ENCODE data around the gene GCK.
A peak's percentile ranks its signal among the peaks of the same experiment; 100 is the strongest.

The GCK gene

DNA sequence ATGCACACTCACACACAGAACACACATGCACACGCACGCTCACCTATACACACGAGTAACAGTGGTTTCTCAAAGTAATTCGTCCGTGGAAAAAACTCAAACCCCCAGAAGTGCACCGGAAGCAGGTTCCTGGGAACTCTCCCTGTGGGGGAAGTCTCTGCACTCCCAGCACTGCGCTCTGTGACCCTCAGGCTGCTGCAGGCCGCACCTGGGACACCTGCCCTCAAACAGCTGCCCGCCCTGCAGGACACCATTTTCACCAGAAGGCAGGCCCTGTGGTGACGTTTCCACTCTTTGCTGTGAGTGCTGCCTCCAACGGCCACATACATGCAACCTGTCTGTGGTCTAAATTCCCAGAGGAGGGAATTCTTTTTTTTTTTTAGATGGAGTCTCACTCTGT lies 32.8 kb upstream of the GCK start:
- no peak for DNase-seq

DNA sequence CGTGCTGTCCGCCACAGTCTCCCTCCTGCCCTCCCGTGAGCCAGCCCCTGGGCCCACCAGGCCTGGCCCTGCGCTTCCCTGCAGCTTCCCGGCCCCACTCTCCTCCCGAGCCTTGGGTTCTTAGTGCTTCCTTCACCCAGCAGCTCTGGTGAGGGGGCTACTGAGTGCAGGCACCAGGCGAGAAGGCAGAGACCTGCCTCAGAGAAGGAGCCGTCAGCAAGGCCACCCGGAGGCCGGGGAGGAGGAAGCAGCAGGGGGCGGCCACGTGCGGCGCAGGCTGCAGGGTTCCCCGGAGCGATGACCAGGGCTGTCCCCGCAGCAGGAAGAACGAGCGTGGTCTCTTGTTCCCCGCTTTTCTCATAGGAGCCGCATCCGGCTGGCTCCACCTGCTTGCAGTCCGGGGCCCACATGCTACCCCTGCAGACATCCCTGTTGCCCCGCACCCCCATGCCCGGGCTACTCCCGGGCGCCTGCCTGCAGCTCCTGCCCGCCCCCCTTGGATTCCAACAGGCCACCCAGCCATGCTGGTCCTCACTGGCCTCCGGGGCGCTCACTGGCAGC lies 32.1 kb upstream of the GCK start:
- no peak for DNase-seq

DNA sequence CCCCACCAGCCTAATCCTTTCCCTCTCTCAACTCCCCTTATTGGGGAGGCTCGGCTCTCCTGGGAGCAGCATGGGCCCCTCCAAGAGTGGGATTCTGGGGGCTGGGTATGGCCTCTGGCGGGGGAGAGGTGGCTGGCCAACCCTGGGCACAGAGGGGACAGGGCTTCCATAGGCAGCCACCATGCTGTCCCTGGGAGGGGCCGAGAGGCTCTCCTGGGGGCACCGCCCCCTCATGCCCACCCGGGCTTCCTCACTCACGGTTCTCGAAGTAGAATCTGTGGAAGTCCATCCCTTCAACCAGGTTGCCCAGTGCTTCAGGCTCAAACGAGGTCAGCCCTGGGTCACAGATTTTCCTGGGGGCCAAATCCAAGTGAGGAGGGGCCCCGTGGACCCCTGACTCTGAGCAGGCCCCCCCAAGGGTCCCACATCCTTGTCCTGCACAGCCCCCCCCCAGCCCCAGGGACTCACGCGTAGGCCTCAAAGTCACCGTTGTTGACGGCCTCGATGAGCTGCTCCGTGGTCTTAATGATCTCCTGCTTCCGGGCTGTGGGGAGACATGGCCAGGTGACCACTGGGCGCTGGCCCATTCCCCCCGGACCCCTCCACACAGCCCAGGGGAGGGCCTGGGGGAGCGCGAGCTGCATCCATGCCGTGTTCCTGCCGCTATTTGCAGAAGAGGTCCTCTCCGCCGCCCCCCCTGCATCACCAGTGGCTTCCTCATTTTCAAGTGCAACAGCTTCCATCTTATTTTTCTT lies 31.3 kb upstream of the GCK start:
- no peak for DNase-seq

DNA sequence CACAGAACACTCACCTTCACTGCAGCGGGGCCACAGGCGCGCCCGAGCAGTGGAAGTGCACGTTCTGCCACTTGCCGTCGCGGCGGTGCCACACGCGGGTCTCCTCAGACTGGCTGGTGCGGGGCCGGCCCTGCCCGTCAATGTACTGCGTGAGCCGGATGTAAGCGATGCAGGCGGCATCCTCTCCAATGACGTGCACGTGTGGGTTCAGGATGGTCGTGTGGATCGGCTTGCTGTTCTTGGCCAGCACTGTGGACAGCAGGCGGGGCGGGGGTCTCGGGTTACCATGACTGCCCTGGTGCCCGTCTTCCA lies 30.8 kb upstream of the GCK start:
- DNase-seq = no peak

DNA sequence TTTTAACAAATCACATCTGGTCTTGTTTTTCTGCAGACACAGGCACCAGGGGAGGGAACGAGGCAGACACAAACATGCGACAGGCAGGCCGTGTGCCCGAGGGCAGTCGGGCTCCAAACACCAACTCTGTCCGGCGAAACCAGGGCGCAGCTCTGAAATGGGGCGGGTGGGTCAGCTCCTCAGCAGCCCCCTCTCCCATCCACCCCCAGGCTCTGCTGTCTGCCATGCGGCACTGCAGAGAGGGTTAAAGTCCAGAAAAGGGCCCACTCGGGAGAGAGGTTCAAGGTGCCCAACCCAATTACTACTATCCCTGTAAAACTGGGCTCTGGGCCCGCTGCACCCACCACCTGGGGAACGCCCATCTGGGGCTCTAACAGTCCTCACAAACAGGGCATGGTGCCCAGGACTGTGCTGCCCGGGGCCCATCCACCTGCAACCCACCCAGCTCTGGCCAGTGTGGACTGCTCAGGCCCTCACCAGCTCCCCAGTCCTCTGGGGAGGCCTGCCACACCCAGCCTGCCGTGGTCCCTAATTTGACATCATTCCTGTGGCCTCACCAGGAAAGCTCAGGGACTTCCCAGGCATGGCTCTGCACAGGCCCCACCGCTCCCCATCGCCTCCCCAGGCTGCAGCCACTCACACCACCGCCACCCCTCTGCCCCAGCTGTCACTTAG lies 30.3 kb upstream of the GCK start:
- DNase-seq = no peak

DNA sequence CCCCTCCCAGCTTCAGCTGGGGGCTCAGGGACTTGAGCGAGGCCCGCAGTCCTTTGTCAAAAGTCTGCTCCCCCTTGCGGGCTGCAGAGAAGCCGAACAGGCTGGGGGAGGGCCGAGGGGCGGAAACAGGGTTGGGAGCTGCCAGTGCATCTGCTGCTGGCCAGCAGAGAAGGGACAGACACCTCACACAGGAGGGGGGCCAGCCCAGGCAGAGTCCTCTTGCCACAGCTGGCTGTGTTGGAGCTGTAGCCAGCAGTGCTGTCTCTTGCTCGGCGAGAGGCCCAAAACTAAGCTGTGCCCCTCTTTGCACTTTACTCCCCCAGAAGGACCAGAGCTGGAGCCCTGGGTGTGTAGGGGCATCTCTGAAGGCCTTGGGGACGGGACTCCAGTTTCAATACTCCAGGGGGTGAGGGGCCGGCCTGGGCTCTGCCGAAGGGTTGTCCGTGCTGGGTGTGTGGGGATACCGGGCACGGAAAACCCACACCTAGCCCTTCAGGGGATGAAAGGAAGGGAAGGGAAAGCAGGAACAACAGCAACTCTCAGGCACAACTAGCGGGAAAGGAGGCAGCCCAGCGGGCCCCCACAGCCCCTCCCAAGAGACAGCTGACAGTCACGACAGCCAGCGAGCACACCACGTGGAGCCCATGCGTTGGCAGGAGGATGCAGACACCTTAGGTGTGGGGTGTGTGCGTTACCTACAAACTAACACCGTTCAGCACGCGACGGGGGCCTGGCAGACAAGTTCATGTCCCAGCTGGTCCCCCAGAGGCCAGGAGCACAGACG lies 29.4 kb upstream of the GCK start:
- DNase-seq = no peak

DNA sequence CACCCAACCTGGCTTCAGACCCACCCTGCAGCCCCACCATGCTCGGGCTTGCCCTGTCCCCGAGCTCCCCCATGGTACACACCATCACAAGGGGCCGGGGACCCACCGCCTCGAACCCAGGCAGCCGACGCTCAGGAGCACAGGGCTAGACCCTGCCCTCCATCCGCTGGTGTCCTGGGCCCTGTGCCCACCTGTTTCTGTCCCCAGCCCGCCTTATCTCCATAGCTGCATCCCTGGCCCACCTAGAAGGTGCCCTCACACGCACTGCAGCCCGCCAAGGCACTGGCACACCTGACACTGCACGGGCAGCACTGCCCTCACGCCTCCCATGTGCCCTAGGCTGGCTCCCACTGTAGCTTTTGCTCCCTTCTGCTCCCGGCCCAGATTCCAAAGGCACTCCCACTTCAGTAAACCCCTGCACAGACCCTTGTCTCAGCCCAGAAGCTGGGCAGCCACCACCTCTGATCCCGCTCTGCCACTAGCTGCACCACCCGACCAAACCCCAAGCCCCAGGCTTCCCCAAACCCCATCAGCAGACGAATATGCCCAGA lies 28.7 kb upstream of the GCK start:
- DNase-seq = no peak

DNA sequence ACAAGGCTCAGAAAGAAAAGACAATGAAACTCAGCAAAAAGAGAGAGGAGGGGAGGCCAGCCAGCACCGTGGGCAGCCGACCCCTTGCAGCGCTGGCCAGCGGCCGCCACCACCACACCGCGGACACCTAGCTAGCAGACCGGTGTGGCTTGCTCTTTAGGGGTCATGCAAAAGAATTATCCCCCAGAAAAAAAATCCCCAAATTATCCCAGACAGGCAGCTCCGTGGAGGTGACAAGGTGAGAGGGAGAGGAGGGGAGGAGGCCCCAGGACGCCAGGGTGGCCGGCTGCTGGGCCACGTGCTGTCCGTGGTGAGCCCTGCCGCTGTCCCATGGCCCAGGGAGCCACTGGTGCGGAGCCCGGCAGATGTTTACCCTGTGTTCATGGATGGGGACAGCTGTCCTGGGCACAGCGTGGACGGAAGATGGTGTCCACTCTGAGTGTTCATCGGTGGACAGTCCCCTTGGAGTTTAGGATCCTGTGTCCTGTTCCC lies 28.0 kb upstream of the GCK start:
- no peak for DNase-seq

DNA sequence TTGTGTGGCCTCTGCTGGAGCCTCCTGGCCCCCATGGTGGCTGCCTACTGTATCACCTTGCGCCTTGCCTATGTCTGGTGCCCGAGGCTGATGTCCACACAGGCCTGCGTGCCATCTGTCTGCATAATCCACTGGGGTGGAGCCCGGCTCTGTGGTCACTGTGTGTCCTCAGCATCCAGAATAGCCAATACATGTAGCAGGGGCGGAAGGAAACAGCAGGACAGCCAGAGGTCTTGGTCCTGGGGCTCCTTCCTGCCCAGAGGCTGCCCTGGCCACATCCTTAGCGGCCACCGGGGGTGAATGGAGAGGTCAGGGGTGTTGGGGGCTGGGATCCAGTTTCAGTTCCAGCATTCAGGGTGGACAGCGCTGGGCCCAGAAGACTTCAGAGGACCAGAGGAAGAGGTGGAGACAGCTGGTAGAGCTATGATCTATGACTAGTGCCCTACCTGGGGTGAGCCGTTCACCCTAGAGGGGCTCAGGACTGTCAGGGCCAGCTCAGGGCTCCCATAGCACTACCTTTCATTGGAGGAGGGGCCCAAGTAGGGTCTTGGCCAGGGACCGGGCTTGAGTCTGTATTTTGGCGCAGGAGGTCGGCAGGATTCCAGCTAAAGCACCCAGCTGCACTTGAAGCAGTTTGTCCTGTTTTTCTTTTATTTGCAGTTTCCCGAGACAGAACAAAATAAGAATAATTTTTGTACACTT lies 27.4 kb upstream of the GCK start:
- DNase-seq = no peak

DNA sequence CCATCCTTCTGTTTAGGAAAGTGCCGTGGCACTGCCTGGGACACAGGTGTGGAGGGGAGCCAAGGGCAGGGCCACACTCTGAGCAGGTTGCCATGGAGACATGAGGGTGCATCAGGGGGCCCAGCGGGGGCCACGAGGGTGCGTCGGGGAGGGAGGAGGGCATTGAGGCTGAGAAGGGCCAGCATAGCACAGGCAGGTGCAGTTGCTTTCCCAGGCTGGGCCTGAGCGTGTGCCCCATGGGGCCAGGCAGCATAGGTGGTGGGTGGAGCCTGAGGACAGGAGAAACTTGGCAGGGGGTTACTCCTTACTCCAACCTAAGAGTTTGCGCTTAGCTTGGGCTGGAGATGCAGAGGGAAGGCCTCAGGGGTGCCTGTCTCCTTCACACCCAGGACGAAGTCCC lies 26.8 kb upstream of the GCK start:
- no peak for DNase-seq

DNA sequence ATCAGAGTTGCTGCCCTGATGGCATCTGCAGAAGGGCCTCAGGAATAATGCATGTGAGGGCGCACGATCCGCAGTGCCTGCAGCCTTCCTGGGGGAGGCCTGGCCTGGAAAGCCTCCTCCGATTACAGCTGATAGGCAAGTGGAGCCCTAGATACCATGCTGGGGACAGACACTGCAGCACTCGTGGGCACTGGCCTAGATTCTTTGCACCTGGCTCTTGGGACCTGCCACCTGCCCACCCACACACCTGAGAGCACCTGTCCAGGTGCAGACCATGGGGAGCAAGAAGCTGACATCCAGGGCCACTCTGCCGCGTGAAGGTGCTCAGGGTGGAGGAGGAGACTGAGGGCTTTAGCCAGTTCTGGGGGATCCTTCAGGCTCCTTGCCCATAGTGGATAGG lies 26.3 kb upstream of the GCK start:
- DNase-seq = no peak

DNA sequence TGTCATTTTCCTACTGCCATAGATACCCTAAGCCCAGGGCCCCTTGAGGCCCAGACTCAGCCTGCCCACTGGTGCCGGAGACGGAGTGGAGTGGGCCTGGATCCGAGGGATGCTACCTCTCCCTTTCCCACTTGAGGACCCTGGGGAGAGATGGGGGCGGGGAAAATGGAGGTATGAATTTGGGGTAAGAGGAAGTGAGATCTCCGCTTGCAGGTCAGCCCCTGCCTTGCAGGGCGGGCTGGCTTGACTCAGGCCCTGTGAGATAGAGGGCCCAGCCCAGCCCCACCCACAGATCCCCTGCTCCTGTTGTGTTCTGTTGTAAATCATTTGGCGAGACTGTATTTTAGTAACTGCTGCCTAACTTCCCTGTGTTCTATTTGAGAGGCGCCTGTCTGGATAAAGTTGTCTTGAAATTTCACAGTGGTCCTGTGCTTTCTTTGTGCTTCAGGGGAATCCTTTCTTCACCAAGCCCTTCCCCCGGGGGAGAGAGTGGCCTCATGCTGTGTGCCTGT lies 24.7 kb upstream of the GCK start:
- no peak for DNase-seq

DNA sequence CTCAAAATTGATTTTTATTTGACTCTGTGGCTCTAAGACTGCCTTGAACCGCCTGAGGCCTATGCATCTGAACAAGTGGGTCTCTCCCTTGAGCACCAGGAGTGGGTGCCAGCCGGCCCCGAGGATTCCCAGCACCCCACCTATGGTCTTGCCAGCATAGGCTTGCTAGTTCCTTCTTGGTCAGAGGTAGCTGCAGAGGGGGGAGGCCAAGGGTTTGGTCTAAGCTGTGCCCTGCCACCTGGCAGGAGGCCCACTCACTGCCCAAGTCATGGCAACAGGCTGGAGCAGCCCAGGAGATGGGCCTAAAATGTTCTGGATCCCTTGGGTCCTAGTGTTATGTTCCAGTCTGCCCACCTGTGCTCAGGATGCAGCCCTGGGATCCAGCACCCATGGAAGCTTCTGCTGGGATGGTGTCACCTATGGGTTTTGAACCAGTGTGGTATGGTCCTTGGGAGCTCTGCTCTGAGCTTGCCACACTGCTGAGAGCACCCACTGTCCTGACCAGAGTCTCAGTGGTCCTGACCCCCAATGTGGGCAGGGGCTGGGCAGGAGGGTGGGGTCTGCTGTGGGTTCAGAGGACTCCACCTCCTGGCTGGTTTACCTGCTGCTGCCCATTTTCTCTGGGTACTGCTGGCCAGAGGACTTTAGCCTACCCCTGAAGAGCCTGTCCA lies 24.1 kb upstream of the GCK start:
- no peak for DNase-seq

DNA sequence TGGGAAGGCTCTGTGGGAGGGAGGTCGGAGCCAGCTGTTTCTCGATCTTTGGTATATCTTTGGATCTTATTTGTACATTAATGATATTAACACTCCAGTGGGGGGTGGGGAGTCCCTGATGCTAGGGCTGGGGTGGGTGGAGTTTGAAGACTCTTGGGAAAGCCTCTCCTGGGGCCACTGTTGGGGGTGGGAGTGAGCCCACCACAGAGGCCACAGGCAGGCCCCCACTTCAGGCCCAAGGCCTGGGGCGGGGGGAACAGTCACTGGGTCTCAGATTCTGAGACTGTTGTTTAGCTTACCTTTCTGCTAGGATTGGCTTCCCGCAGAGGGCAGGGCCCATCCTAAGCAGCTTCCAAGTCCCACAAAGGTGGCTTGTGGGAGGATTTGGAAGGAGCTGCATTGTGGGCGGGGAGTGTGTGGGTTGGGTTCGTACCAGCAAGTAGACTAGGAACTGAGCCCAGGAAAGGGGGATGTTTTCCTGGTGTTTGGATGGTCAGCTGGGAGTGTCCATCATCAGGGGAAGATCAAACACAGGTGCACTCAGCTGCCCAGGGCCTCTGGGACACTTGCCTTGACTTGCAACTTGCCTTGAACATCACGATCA lies 23.4 kb upstream of the GCK start:
- no peak for DNase-seq

DNA sequence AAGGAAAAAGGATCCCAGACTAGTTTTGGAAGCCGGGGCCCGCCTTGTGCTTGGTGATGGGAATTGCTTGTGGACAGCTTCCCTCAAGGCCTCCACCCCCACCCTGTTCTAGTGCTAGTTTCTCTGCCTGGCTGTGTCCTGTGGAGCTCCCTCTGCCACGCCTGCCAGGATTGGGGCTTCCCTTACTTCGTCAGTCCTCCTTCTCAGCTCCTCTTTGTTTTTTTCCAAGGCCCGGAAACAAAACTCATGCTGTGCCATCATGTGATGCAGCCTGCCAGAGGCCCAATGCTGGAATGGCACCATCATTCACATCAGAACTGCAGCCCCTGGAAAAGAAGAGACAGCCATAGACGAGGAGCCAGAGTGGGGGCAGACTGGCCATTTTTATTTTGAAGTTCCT lies 22.8 kb upstream of the GCK start:
- no peak for DNase-seq

DNA sequence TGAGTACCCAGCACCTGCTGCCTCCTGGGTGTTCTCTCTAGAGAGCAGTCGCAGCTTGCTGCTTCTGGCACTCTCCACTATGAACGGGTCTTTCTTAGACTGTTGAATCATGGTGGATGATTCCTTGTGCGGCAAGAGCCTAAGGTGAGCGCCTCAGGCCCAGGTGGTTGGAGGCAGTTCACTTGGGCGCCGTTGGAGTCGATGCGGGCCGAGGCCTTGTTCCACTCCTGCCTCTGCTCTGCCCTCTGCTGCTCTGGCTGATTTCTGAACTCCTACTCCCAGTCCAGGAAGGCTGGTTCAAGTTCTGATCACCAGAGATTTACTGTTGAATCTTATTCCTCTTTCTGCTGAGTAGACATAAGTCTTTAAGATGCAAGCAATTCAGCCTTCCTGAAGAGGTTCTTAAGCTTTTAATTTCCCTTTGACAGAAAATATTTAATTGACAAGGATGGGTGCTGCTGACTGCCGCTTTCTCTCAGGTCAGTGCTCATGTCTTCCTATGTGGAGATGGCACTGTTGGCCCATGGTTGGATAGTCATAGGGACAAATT lies 22.0 kb upstream of the GCK start:
- DNase-seq = no peak

DNA sequence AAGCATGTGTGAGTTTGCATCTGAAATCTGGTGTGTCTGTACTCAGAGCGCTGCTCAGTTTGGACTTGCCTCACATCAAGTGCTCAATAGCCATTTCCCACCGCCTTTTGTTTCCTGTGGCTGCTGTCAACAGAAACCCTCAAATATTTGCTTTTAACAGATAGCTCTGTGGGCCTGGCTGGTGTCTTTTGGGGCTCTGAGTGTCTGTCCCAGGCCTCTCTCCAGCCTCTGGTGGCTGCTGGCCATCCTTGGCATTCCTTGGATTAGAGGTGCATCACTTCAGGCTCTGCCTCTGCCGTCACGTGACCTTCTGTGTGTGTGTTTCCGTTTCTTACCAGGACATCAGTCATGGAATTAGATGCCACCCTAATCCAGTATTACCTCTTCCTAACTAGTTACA lies 20.9 kb upstream of the GCK start:
- no peak for DNase-seq

DNA sequence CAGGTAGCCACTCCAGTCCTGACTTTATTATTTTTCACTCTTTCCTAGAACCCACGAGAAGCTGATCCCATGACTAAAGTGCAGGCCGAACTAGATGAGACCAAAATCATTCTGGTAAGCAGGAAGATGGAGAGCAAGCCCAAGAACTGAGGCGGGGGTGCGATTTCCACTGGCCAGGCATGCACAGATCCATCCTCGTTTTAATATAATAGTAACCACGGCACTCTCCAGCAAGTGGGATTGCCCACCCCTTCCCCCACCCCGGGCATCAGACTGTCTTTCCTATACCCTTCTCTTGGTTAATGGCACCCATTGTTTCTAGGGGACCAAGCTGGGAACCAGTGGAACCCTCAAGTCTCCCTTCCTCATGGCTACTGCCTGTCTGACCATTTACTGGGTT lies 18.8 kb upstream of the GCK start:
- no peak for DNase-seq

DNA sequence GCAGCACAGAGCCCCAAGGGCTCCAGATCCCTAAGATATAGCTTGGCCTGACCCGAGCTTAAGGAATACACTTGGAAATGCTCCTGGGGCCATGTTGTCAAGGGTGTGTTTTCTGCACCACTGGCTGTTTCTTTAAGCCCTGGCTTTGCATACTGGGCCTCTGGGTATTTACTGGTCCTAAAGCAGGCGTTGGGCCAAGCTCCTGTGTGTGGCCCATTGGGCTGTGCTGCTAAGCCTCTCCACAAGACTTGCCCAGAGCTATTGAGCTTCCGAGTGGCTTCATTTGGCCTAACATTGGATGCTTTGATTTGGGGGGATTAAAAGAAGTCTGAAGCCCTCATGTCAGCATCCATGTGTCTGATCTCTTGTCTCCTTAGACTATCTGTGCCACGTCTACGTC lies 16.8 kb upstream of the GCK start:
- no peak for DNase-seq

DNA sequence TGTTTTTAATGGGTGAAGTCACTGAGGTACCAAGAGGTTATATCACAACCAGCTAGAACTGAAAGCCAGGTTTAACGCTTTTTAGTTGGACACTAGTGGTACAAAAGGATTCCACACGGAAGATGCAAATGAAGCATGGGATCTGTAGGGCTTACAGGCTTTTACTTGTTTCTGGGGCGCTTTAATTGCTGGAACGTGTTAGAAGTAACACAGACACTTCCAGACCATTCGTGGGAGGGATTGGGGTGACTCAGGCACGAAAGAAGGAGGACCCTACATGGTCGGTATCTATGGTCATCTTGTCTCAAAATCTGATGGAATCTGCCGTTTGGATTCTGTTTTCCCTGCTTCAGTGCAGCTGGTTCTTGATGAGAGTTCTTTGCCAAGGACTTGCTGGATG lies 12.6 kb upstream of the GCK start:
- DNase-seq = peak; percentile 16
